Parathyroid adenoma (tissue), 2 donors: ENCODE data around the gene FEZF1.

ENCODE experiments used
- H2AFZ ChIP-seq: fragments of 300-600 bp; sonication (generic); one replicate; pipeline ENCODE4 v1.7.0; 2017; ENCODE audit warnings: antibody characterized with exemption, mild to moderate bottlenecking
- H3K27ac ChIP-seq: fragments of 300-600 bp; sonication (generic); one replicate; pipeline ENCODE4 v1.7.0; 2017
- H3K27me3 ChIP-seq: fragments of 300-600 bp; sonication (generic); one replicate; pipeline ENCODE4 v1.7.0; 2017; ENCODE audit warnings: low read length; ENCODE audit not compliant: control insufficient read depth, insufficient read depth
- H3K36me3 ChIP-seq: fragments of 300-600 bp; sonication (generic); one replicate; pipeline ENCODE4 v1.7.0; 2017; ENCODE audit warnings: low read length; ENCODE audit not compliant: control insufficient read depth, insufficient read depth
- H3K4me1 ChIP-seq: fragments of 300-600 bp; sonication (generic); one replicate; pipeline ENCODE4 v1.7.0; 2017; ENCODE audit warnings: control low read depth
- H3K4me2 ChIP-seq: fragments of 300-600 bp; sonication (generic); one replicate; pipeline ENCODE4 v1.7.0; 2017; ENCODE audit warnings: low read length
- H3K4me3 ChIP-seq: fragments of 300-600 bp; sonication (generic); one replicate; pipeline ENCODE4 v1.7.0; 2017; ENCODE audit warnings: low read depth, low read length
- H3K79me2 ChIP-seq: fragments of 300-600 bp; sonication (generic); one replicate; pipeline ENCODE4 v1.7.0; 2017; ENCODE audit warnings: control low read depth
- H3K9ac ChIP-seq: fragments of 300-600 bp; sonication (generic); one replicate; pipeline ENCODE4 v1.7.0; 2017; ENCODE audit warnings: mild to moderate bottlenecking
- H3K9me3 ChIP-seq: fragments of 300-600 bp; sonication (generic); one replicate; pipeline ENCODE4 v1.7.0; 2017; ENCODE audit warnings: low read length; ENCODE audit not compliant: control insufficient read depth
- CTCF ChIP-seq: fragments of 300-600 bp; sonication (generic); IDR thresholded peaks from one replicate; pipeline ENCODE4 v1.7.0; 2017; ENCODE audit warnings: antibody characterized with exemption, mild to moderate bottlenecking
- donor health status: primary hyperparathyroidism.

Gene FEZF1

GRCh38 chr7:122304996-122305421, 459 bp upstream of the FEZF1 start:
- H3K9me3 ChIP-seq, result no peaks in the 10 kb centered on the region
- H2AFZ ChIP-seq, result no peak overlapping the region
- H3K27ac ChIP-seq, result no peak overlapping the region
- no peaks in the 10 kb centered on the region for H3K36me3 ChIP-seq
- H3K79me2 ChIP-seq, result no peaks in the 10 kb centered on the region
- H3K4me1 ChIP-seq, result no peaks in the 10 kb centered on the region
- no peak overlapping the region for H3K4me3 ChIP-seq
- TF ChIP-seq CTCF, result no peak
- peaks cover 26% of the 10 kb centered on the region for H3K27me3 ChIP-seq
- no peak overlapping the region for H3K9ac ChIP-seq
- H3K4me2 ChIP-seq, result no peak overlapping the region

GRCh38 chr7:122303531-122304318, 825 bp downstream of the FEZF1 start:
- H3K4me1 ChIP-seq, result no peaks in the 10 kb centered on the region

GRCh38 chr7:122302761-122303530, 1.6 kb downstream of the FEZF1 start:
- Histone ChIP-seq H3K27me3 (peaks cover 27% of the 10 kb centered on the region), H3K4me3 (no peak overlapping the region), H2AFZ (no peak overlapping the region), H3K4me1 (no peaks in the 10 kb centered on the region), H3K4me2 (no peak overlapping the region), H3K27ac (no peak overlapping the region), H3K9me3 (no peaks in the 10 kb centered on the region), H3K36me3 (no peaks in the 10 kb centered on the region), H3K9ac (no peak overlapping the region), H3K79me2 (no peaks in the 10 kb centered on the region)
- TF ChIP-seq CTCF, result no peak

More at GRCh38 chr7:122303531-122304318, 825 bp downstream of the FEZF1 start:
- H2AFZ ChIP-seq, result no peak overlapping the region
- H3K4me3 ChIP-seq, result no peak overlapping the region
- H3K4me2 ChIP-seq, result no peak overlapping the region
- peaks cover 27% of the 10 kb centered on the region for H3K27me3 ChIP-seq
- no peak overlapping the region for H3K27ac ChIP-seq
- H3K36me3 ChIP-seq, result no peaks in the 10 kb centered on the region
- no peak overlapping the region for H3K9ac ChIP-seq
- TF ChIP-seq CTCF, result no peak
- no peaks in the 10 kb centered on the region for H3K9me3 ChIP-seq
- H3K79me2 ChIP-seq, result no peaks in the 10 kb centered on the region

- Histone ChIP-seq H3K27me3 (peaks cover 27% of the 10 kb centered on the region), H3K27ac (no peak overlapping the region), H3K79me2 (no peaks in the 10 kb centered on the region), H3K4me3 (no peak overlapping the region), H3K4me2 (no peak overlapping the region), H3K36me3 (no peaks in the 10 kb centered on the region), H3K9ac (no peak overlapping the region), H3K4me1 (no peaks in the 10 kb centered on the region), H2AFZ (no peak overlapping the region), H3K9me3 (no peaks in the 10 kb centered on the region)
- TF ChIP-seq CTCF, result no peak
Observed at GRCh38 chr7:122301858-122302760, 2.4 kb downstream of the FEZF1 start.
